ENCODE data around the gene GDPD5.

The GDPD5 gene

DNA sequence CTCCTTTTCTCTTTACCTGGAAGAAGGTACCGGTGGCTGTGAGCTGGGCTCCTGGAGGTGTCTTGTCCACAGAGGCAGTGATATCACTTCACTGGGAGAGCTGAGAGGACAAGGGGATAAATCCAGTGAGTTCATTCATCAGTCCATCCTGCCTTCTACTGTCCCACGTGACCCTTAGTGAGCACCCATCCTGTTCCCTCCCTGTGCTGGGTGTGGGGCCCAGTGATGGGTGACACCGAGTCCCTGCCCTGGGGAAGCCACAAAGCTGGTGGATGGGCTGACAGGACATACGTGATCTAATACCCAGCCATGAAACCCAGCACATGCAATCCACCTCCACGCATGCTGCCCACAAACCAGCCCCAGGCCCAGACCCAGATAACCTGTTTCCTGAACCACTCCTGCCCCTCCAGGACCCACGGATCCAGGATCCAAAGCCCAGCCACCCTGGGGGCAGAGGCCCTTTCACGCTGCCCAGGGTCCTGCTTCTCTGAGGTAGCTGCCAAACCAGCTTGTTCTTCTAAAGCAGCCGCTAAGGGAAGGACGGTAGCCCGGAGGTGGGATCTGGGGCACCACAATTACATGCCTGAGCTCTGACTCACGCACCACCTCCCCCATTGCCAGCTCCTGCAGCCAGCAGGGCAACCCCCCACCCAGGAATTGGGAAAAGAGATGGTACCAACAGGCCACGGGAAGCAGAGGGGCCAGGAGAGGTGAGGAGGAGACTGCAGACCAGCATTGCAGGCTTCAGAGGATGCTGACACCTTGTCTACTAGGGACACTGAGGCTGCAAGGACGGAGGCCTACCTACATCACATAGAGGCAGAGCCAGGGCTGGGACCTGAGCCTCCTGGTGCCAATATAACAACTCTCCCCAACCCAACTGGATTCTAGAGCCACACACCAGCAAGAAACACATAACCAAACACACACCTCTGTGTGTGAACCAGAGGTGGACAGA lies 35.2 kb downstream of the GDPD5 start:
- H3K4me3 Mint-ChIP-seq, result no peak overlapping the region
- DNase-seq (ENCODE audit: low spot score in 2 of 2), result no peak

DNA sequence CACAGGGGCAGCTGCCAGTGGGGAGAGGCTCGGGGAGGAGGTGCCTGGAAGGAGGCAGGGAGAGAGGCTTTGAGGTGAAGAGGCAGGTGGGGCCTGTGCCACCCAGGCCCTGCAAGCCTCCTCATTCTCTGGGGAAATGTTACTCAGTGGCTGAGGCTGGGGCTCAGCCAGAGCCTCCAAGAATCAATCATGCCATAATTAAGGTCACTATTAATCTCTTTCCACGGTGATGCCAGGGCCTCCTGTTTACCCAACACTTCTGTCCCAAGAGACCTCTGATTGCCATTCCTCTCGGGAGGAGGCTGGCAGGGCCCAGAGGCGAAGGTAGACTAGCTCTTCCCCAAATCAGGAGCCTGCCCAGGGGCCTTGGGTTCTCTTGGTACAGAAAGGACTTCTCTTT lies 38.4 kb downstream of the GDPD5 start:
- H3K27me3 Mint-ChIP-seq, result no peaks in the 10 kb centered on the region
- no peaks in the 10 kb centered on the region for H3K9me3 Mint-ChIP-seq
- H3K36me3 Mint-ChIP-seq, result peaks cover 8% of the 10 kb centered on the region
- no peak overlapping the region for H3K27ac Mint-ChIP-seq
- H3K4me3 Mint-ChIP-seq, result no peak overlapping the region
- DNase-seq (ENCODE audit: low spot score in 2 of 2), result no peak
- no peak for ATAC-seq (ENCODE audit: low read depth)
- peaks cover 12% of the 10 kb centered on the region for H3K4me1 Mint-ChIP-seq

More for the DNA sequence above, 35.2 kb downstream of the GDPD5 start:
- Mint-ChIP-seq H3K27ac (peak overlapping the region; percentile 24), H3K9me3 (no peaks in the 10 kb centered on the region), H3K4me1 (peaks cover 10% of the 10 kb centered on the region), H3K36me3 (peaks cover 8% of the 10 kb centered on the region), H3K27me3 (no peaks in the 10 kb centered on the region)
- no peak for ATAC-seq (ENCODE audit: low read depth)

GRCh38 chr11:75485742-75486141 lies 40.0 kb downstream of the GDPD5 start:
- peaks cover 8% of the 10 kb centered on the region for H3K4me1 Mint-ChIP-seq
- no peak for ATAC-seq (ENCODE audit: low read depth)
- H3K9me3 Mint-ChIP-seq, result no peaks in the 10 kb centered on the region
- H3K36me3 Mint-ChIP-seq, result peaks cover 8% of the 10 kb centered on the region
- H3K4me3 Mint-ChIP-seq, result no peak overlapping the region
- no peaks in the 10 kb centered on the region for H3K27me3 Mint-ChIP-seq
- no peak for DNase-seq (ENCODE audit: low spot score in 2 of 2)
- no peak overlapping the region for H3K27ac Mint-ChIP-seq

DNA sequence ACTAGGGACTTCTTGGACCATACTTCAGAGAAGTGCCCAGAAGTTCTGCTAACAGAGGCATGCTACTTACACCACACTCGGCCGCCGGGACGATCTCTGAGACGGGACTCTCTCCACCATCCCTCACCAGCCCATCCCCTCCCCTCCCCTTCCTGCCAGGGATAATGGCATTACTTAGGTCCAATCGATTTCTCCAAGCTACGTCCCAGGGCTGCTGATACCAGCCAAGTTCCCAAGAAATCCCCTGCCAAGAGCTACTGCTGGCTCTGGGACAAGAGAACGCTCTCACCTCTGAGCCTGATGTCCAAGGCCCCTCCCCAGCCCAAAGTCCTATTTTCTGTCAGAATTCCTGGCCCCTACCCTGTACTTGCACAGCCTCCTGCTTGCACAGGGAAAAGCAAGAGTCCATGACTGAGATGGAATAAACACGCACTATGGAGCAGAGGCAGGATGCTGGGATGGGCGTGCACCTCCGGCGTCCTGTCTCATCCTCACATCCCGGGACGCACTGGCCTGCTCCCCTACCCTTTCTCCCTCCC lies 42.7 kb downstream of the GDPD5 start:
- no peaks in the 10 kb centered on the region for H3K9me3 Mint-ChIP-seq
- H3K27ac Mint-ChIP-seq, result no peak overlapping the region
- H3K27me3 Mint-ChIP-seq, result no peaks in the 10 kb centered on the region
- no peak for DNase-seq (ENCODE audit: low spot score in 2 of 2)
- no peak for ATAC-seq (ENCODE audit: low read depth)
- peaks cover 3% of the 10 kb centered on the region for H3K36me3 Mint-ChIP-seq
- no peak overlapping the region for H3K4me3 Mint-ChIP-seq
- H3K4me1 Mint-ChIP-seq, result peaks cover 4% of the 10 kb centered on the region

DNA sequence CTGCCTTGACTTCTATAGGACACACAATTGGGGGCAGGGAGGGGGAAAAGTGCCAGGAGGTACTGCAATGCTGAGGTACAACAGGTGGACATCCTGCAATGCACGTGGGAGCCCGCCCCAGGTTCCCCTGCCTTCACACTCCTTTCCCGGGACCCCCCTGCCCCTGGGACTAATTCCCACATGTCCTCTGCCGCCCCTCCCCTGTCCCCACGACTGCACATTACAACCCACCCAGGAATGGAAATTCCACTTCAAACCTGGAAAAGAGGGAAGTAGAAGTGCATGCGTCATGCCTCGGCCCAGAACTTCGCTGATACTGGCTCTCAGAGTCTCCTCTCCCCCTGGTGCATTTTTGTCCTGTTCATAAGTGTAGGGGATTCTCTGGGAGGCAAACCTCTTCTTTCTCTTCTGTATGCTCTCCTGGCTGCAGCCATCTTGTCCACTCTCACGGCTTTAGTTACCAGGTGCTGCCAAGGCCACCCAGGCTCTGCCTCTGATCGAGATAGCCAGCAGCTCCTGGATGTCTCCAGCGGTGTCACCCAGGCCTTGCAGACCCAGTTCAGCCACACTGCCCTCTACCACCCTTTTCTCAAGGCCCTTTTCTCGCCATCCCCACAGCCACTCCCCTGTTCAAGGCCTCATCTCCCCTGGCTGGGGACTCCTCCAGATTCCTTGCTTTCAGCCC lies 43.7 kb downstream of the GDPD5 start:
- peaks cover 7% of the 10 kb centered on the region for H3K4me1 Mint-ChIP-seq
- H3K27ac Mint-ChIP-seq, result no peak overlapping the region
- H3K36me3 Mint-ChIP-seq, result peaks cover 5% of the 10 kb centered on the region
- no peak overlapping the region for H3K4me3 Mint-ChIP-seq
- H3K9me3 Mint-ChIP-seq, result no peaks in the 10 kb centered on the region
- H3K27me3 Mint-ChIP-seq, result no peaks in the 10 kb centered on the region
- DNase-seq (ENCODE audit: low spot score in 2 of 2) (no peak), ATAC-seq (ENCODE audit: low read depth) (no peak)

- Mint-ChIP-seq H3K4me3 (no peak overlapping the region), H3K36me3 (peaks cover 2% of the 10 kb centered on the region), H3K27me3 (no peaks in the 10 kb centered on the region), H3K27ac (no peak overlapping the region), H3K4me1 (peaks cover 7% of the 10 kb centered on the region), H3K9me3 (no peaks in the 10 kb centered on the region)
- ATAC-seq (ENCODE audit: low read depth), result no peak
- DNase-seq (ENCODE audit: low spot score in 2 of 2), result no peak
Measured at GRCh38 chr11:75481223-75481921, 44.4 kb downstream of the GDPD5 start.

DNA sequence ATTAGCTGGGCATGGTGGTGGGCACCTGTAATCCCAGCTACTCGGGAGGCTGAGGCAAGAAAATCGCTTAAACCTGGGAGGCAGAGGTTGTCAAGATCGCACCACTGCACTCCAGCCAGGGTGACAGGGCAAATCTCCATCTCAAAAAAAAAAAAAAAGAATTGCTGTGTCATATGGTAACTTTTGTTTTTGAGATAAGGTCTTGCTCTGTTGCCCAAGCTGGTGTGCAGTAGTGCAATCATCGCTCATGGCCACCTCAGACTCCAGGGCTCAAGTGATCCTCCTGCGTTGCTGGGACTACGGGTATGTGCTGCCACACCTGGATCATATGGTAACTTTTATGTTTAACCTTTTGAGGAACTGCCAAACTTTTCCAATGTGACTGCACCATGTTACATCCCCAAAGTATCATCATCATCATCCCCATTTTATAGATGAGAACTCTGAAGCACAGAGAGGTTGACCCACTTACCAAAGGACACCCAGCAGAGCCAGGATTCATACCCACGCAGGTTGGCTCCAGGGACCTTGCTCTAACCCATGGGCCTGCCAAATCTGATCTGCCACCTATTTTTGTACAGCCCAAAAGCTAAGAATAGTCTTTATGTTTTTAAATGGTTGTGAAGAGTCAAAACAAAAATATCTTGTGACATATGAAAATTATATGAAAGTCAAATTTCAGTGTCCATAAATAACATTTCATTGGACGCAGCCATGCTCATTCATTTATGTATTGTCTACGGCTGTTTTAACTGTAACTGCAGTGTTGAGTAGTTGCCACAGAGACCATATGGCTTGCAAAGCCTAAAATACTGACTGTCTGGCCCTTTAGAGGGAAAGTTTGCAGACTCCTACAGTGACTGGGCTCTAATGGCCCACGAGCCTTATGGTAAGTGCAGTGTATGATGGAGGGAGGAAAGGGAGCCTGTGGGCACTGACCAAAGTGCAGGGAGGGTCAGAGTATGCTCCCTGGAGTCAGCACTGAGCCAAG lies 45.3 kb downstream of the GDPD5 start:
- Mint-ChIP-seq H3K4me1 (peaks cover 7% of the 10 kb centered on the region), H3K27ac (no peak overlapping the region), H3K27me3 (no peaks in the 10 kb centered on the region), H3K9me3 (no peaks in the 10 kb centered on the region), H3K36me3 (peaks cover 4% of the 10 kb centered on the region), H3K4me3 (no peak overlapping the region)
- ATAC-seq (ENCODE audit: low read depth), result no peak
- DNase-seq (ENCODE audit: low spot score in 2 of 2), result no peak

GRCh38 chr11:75479597-75480145 lies 46.1 kb downstream of the GDPD5 start:
- Mint-ChIP-seq H3K4me1 (peaks cover 12% of the 10 kb centered on the region), H3K9me3 (no peaks in the 10 kb centered on the region), H3K27me3 (no peaks in the 10 kb centered on the region), H3K4me3 (no peak overlapping the region), H3K27ac (no peak overlapping the region), H3K36me3 (peaks cover 8% of the 10 kb centered on the region)
- DNase-seq (ENCODE audit: low spot score in 2 of 2) (no peak), ATAC-seq (ENCODE audit: low read depth) (no peak)

DNA sequence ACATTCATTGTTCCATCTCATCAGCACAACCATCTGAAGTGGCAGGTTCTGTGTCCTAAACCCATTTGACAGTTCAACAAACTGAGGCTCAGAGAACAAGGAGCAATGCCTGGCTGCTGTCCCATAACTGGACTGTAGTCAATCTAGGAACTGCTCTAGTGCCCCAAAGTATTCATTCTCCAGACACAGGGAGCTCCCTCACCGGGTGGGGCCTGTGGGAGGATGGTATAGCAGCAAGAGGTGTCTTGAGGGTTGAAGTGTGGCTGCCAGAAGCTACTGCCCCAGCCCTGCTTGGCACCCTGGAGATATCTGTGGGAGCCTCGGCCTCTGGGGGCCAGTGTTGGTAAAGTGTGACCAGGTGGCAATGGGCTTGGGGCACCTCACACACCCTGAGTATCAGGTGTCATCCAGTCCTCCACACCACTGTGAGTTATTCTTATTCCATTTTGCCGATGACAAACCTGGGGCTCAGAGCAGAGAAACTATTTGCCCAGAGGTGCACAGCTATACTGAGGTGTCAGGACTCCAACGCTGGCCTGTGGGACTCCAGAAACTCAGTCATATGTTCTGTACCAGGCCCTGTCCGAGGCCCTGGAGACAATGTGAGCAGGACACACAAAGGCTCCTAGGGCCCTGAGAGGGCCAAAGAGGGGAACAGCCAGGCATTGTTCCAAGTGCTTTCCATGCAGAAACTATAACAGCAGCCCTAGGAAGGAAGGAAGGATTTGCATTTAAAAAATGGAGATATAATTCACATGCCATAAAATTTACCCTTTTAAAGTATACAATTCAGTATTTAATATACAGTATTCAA lies 46.8 kb downstream of the GDPD5 start:
- ATAC-seq (ENCODE audit: low read depth), result no peak
- Mint-ChIP-seq H3K36me3 (peaks cover 9% of the 10 kb centered on the region), H3K4me1 (peaks cover 13% of the 10 kb centered on the region), H3K9me3 (no peaks in the 10 kb centered on the region), H3K27ac (peak overlapping the region; percentile 45), H3K27me3 (no peaks in the 10 kb centered on the region), H3K4me3 (no peak overlapping the region)
- DNase-seq (ENCODE audit: low spot score in 2 of 2), result no peak

GRCh38 chr11:75477614-75477935 lies 48.2 kb downstream of the GDPD5 start:
- peaks cover 18% of the 10 kb centered on the region for H3K36me3 Mint-ChIP-seq
- H3K4me1 Mint-ChIP-seq, result peaks cover 10% of the 10 kb centered on the region
- ATAC-seq (ENCODE audit: low read depth), result no peak
- peak overlapping the region; percentile 45 for H3K27ac Mint-ChIP-seq
- no peaks in the 10 kb centered on the region for H3K9me3 Mint-ChIP-seq
- DNase-seq (ENCODE audit: low spot score in 2 of 2), result no peak
- no peaks in the 10 kb centered on the region for H3K27me3 Mint-ChIP-seq
- no peak overlapping the region for H3K4me3 Mint-ChIP-seq

GRCh38 chr11:75476739-75477613 lies 48.8 kb downstream of the GDPD5 start:
- no peaks in the 10 kb centered on the region for H3K9me3 Mint-ChIP-seq
- no peak overlapping the region for H3K4me3 Mint-ChIP-seq
- peaks cover 11% of the 10 kb centered on the region for H3K4me1 Mint-ChIP-seq
- no peak for DNase-seq (ENCODE audit: low spot score in 2 of 2)
- H3K27me3 Mint-ChIP-seq, result no peaks in the 10 kb centered on the region
- H3K36me3 Mint-ChIP-seq, result peaks cover 20% of the 10 kb centered on the region
- H3K27ac Mint-ChIP-seq, result no peak overlapping the region
- ATAC-seq (ENCODE audit: low read depth), result no peak

All from memory B cell (primary cell).